ENCODE measurements around the gene MGAT4C.

- TF ChIP-seq CTCF (IDR thresholded peaks at IDR 0.05) (no peak), EZH2phosphoT487 (IDR thresholded peaks at IDR 0.05) (no peak)
Observed at GRCh38 chr12:86241600-86241999, 14.6 kb downstream of the MGAT4C start.
